Upper lobe of right lung (tissue), 1 donor: ENCODE measurements around the gene WDR6. TPM values are rescaled to one million over a fixed set of nuclear protein-coding genes. Genes with fewer than 3 reads are reported as not detected.

ENCODE experiments used
- ATAC-seq: fragments of 200-7000 bp; cut with Tn5 transposase; one replicate; pipeline ENCODE4 v1.9.1; 2020; ENCODE audit warnings: mild to moderate bottlenecking, moderate library complexity
- DNase-seq: peaks from one replicate; pipeline ENCODE4 v3.0.0-alpha.2; 2020
- H3K27ac ChIP-seq: fragments of 200-600 bp; one replicate; pipeline ENCODE4 v1.8.0; 2022
- H3K27me3 ChIP-seq: fragments of 200-600 bp; one replicate; pipeline ENCODE4 v1.8.0; 2022; ENCODE audit warnings: mild to moderate bottlenecking
- H3K36me3 ChIP-seq: fragments of 200-600 bp; one replicate; pipeline ENCODE4 v1.8.0; 2022
- H3K4me1 ChIP-seq: fragments of 200-600 bp; one replicate; pipeline ENCODE4 v1.8.0; 2022
- H3K4me3 ChIP-seq: fragments of 200-600 bp; one replicate; pipeline ENCODE4 v1.8.0; 2022; ENCODE audit warnings: mild to moderate bottlenecking
- H3K9me3 ChIP-seq: fragments of 200-600 bp; one replicate; pipeline ENCODE4 v1.8.0; 2022
- intact Hi-C: fragments of 100-400 bp; cut with DNase I; formaldehyde crosslinking; loops from one replicate; pipeline ENCODE4 v1.11.0; 2022
- total RNA-seq: library from RNA; stranded (reverse); fragmentation: NEBNext Ultra II Directional; extraction: Animal tissue kit (Norgen Biotek cat#: 25700); gene quantifications from one replicate; pipeline ENCODE4 v1.2.1, GENCODE V29; 2021
- TF ChIP-seq, protein P1 (sequence below): fragments of 200-600 bp; IDR thresholded peaks from one replicate; pipeline ENCODE4 v1.8.0; 2022; ENCODE audit warnings: antibody characterized with exemption
- donor health status: DM: no; HTN: yes; CAD: no; lungs with severe emphysema.

Gene WDR6
- total RNA-seq, 1 donor from 2014 or later, result 172 TPM

DNA sequence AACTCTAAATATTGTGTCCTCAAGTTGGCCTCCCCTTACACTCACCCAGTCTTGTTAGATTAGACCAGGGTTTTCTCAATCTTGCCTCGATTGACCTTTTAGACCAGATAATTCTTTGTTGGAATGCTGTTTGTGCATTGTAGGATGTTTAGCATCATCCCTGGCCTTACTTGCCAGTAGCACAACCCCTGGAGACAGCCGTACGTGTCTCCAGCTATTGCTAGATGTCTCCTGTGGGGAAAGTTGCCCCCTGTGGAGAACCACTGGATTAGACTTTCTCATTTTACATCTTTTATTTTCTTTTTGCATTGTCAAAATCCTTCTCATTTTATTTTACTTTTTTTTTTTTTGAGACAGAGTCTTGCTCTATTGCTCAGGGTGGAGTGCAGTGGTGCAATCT, 2.2 kb downstream of the WDR6 start:
- TF ChIP-seq, protein P1, sequence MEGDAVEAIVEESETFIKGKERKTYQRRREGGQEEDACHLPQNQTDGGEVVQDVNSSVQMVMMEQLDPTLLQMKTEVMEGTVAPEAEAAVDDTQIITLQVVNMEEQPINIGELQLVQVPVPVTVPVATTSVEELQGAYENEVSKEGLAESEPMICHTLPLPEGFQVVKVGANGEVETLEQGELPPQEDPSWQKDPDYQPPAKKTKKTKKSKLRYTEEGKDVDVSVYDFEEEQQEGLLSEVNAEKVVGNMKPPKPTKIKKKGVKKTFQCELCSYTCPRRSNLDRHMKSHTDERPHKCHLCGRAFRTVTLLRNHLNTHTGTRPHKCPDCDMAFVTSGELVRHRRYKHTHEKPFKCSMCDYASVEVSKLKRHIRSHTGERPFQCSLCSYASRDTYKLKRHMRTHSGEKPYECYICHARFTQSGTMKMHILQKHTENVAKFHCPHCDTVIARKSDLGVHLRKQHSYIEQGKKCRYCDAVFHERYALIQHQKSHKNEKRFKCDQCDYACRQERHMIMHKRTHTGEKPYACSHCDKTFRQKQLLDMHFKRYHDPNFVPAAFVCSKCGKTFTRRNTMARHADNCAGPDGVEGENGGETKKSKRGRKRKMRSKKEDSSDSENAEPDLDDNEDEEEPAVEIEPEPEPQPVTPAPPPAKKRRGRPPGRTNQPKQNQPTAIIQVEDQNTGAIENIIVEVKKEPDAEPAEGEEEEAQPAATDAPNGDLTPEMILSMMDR, result no peak
- ATAC-seq (no peak), DNase-seq (no peak)
- Histone ChIP-seq H3K27ac (no peak overlapping the region), H3K36me3 (peaks cover 11% of the 10 kb centered on the region), H3K9me3 (no peaks in the 10 kb centered on the region), H3K4me3 (no peak overlapping the region), H3K4me1 (peaks cover 20% of the 10 kb centered on the region), H3K27me3 (no peaks in the 10 kb centered on the region)
- intact Hi-C loops, result no loop called here

DNA sequence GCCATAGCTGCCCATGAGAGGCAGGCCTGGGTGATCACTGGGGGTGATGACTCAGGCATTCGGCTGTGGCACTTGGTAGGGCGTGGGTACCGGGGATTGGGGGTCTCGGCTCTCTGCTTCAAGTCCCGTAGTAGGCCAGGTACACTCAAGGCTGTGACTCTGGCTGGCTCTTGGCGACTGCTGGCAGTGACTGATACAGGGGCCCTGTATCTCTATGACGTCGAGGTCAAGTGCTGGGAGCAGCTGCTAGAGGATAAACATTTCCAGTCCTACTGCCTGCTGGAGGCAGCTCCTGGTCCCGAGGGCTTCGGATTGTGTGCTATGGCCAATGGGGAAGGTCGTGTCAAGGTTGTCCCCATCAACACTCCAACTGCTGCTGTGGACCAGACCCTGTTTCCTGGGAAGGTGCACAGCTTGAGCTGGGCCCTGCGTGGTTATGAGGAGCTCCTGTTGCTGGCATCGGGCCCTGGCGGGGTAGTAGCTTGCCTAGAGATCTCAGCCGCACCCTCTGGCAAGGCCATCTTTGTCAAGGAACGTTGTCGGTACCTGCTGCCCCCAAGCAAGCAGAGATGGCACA, 5.3 kb downstream of the WDR6 start:
- Histone ChIP-seq H3K27ac (no peak overlapping the region), H3K4me1 (peaks cover 16% of the 10 kb centered on the region), H3K4me3 (no peak overlapping the region), H3K27me3 (no peaks in the 10 kb centered on the region), H3K36me3 (peaks cover 30% of the 10 kb centered on the region), H3K9me3 (no peaks in the 10 kb centered on the region)
- TF ChIP-seq, protein P1, result no peak
- no peak for DNase-seq
- ATAC-seq, result no peak
- intact Hi-C loops, result no loop called here

DNA sequence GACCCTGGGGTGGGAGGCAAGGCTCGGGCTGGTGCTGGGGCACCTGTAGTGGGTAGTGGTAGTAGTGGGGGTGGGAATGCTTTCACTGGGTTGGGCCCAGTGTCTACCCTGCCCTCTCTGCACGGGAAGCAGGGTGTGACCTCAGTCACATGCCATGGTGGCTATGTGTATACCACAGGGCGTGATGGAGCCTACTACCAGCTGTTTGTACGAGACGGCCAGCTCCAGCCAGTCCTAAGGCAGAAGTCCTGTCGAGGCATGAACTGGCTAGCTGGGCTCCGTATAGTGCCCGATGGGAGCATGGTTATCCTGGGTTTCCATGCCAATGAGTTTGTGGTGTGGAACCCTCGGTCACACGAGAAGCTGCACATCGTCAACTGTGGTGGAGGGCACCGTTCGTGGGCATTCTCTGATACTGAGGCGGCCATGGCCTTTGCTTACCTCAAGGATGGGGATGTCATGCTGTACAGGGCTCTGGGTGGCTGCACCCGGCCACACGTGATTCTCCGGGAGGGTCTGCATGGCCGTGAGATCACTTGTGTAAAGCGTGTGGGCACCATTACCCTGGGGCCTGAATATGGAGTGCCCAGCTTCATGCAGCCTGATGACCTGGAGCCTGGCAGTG, 6.0 kb downstream of the WDR6 start:
- Histone ChIP-seq H3K27me3 (no peaks in the 10 kb centered on the region), H3K4me3 (no peak overlapping the region), H3K27ac (no peak overlapping the region), H3K9me3 (no peaks in the 10 kb centered on the region), H3K36me3 (peaks cover 30% of the 10 kb centered on the region), H3K4me1 (peaks cover 15% of the 10 kb centered on the region)
- intact Hi-C loops, result no loop called here
- ATAC-seq (no peak), DNase-seq (no peak)
- TF ChIP-seq, protein P1, result no peak

DNA sequence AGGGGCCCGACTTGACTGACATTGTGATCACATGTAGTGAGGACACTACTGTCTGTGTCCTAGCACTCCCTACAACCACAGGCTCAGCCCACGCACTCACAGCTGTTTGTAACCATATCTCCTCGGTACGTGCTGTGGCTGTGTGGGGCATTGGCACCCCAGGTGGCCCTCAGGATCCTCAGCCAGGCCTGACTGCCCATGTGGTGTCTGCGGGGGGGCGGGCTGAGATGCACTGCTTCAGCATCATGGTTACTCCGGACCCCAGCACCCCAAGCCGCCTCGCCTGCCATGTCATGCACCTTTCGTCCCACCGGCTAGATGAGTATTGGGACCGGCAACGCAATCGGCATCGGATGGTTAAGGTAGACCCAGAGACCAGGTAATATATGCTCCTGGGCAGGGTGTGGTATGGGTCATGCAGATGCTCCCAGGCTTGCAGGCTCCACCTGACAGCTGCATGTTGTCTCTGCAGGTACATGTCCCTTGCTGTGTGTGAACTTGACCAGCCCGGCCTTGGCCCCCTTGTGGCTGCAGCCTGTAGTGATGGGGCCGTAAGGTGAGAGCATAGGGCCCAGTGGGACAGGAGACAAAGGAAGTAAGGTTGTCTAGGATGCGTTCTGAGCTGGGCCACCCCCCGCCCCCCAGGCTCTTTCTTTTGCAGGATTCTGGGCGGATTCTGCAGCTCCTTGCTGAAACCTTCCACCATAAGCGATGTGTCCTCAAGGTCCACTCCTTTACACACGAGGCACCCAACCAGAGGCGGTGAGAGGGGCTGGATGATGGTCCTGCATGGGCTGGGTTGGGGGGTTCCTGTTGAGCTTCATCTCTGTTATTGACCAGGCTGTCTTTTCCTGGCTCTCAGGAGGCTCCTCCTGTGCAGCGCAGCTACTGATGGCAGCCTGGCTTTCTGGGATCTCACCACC, 6.8 kb downstream of the WDR6 start:
- peak; percentile 36 for ATAC-seq
- intact Hi-C loops, result no loop called here
- DNase-seq, result no peak
- peaks cover 10% of the 10 kb centered on the region for H3K4me1 ChIP-seq
- H3K27me3 ChIP-seq, result no peaks in the 10 kb centered on the region
- TF ChIP-seq, protein P1, result peak; percentile 44
- no peak overlapping the region for H3K27ac ChIP-seq
- H3K4me3 ChIP-seq, result no peak overlapping the region
- no peaks in the 10 kb centered on the region for H3K9me3 ChIP-seq
- H3K36me3 ChIP-seq, result peaks cover 30% of the 10 kb centered on the region

DNA sequence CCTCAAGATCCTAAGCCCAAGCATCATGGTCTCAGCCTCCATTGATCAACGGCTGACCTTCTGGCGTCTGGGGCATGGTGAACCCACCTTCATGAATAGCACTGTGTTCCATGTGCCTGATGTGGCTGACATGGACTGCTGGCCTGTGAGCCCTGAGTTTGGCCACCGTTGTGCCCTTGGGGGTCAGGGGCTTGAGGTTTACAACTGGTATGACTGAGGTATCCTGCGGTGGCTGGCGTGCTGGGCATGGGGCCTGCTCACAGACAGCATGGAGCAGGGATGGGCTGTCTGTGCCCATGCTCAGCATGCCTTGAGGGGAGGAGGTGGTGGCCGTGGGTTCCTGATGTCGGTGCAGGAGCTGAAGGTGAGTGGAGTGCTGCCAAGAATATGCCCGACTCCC, 7.9 kb downstream of the WDR6 start:
- Histone ChIP-seq H3K4me3 (no peak overlapping the region), H3K27ac (no peak overlapping the region), H3K27me3 (no peaks in the 10 kb centered on the region), H3K9me3 (no peaks in the 10 kb centered on the region), H3K36me3 (peaks cover 30% of the 10 kb centered on the region), H3K4me1 (peaks cover 19% of the 10 kb centered on the region)
- ATAC-seq, result no peak
- DNase-seq, result no peak
- intact Hi-C loops, result no loop called here
- TF ChIP-seq, protein P1, result no peak
